ENCODE measurements around the gene CABCOCO1. TPM values are rescaled to one million over a fixed set of nuclear protein-coding genes. Genes with fewer than 3 reads are reported as not detected.
"Not testable (repeated sequence)": the region's sequence is repeated elsewhere in the genome, so short reads cannot be mapped to it uniquely, and the experiment has no call there.

The CABCOCO1 gene
- total RNA-seq, 1 donor from 2014 or later = not detected

DNA sequence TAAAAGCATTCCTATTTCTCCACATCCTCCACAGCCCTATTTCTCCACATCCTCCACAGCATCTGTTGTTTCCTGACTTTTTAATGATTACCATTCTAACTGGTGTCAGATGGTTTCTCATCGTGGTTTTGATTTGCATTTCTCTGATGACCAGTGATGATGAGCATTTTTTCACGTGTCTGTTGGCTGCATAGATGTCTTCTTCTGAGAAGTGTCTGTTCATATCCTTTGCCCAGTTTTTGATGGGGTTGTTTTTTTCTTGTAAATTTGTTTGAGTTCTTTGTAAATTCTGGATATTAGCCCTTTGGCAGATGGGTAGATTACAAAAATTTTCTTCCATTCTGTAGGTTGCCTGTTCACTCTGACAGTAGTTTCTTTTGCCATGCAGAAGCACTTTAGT, 49.4 kb downstream of the CABCOCO1 start:
- DNase-seq (ENCODE audit: low read depth in 2 of 2) = not testable (repeated sequence)

DNA sequence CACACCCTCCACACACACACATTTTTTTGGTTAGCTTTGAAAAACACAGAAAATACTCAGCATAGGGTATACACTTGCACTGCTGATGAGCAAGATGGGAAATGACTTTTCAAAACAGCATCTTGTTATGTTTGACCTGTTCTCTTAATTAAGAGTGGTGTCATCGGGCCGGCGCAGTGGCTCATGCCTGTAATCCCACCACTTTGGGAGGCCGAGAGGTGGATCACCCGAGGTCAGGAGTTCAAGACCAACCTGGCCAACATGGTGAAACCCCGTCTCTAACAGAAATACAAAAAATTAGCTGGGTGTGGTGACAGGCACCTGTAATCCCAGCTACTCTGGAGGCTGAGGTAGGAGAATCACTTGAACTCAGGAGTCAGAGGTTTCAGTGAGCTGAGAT, 56.7 kb downstream of the CABCOCO1 start:
- DNase-seq (ENCODE audit: low read depth in 2 of 2) = not testable (repeated sequence)

DNA sequence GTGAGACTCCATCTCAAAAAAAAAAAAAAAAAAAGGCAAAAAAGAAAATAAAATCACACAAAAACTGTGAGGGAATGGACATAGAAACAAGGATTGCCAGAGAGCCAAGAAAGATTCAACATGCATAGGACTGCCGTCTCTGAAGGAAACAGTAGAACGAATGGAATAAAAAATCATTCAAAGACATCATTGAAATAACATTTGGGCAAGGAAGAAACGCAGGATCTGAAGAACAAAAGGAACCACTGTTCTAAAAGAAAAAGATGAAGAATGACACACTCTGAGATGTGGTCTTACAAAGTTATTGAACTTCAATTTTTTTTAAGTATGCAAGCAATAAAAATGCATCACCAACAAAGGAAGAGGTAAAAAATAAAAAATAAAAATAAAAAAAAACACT, 57.2 kb downstream of the CABCOCO1 start:
- DNase-seq (ENCODE audit: low read depth in 2 of 2) = no peak

DNA sequence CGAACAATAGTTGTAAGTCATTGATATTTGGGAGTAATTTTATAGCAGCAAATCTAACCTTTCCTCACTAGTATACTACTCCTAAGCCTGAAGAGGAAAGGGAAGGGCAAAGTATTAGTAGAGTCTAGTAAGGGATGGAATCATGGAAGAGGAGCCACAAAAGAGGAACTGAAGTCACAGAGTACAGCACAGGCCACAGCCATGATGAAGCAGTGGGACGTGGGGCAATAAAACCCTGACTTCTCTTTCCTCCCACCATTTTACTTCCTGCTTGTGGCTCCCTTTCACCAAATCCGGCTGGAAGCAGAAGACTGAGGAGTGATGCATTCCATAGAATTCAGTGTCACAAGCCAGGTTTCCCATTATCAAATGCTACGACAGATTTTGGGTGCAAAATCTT, 58.7 kb downstream of the CABCOCO1 start:
- no peak for DNase-seq (ENCODE audit: low read depth in 2 of 2)

DNA sequence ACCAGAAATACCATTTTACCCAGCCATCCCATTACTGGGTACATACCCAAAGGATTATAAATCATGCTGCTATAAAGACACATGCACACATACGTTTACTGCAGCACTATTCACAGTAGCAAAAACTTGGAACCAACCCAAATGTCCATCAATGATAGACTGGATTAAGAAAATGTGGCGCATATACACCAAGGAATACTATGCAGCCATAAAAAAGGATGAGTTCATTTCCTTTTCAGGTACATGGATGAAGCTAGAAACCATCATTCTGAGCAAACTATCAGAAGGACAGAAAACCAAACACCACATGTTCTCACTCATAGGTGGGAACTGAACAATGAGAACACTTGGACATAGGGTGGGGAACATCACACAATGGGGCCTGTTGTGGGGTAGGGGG, 62.5 kb downstream of the CABCOCO1 start:
- DNase-seq (ENCODE audit: low read depth in 2 of 2) = not testable (repeated sequence)

DNA sequence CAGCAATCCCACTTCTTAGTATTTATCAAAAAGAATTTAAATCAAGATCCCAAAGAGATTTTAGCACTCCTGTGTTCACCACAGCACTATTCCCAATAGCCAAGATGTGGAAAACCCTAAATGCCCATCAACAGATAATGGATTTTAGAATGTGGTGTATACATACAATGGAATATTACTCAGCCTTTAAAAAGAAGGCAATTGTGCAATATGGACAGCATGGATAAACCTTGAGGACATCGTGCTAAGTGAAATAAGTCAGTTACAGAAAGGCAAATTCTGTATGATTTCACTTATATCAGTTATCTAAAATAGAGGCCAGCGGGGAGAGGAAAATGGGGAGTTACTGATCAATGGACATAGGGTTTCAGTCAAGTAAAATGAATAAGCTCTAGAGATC, 66.9 kb downstream of the CABCOCO1 start:
- DNase-seq (ENCODE audit: low read depth in 2 of 2) = no peak

DNA sequence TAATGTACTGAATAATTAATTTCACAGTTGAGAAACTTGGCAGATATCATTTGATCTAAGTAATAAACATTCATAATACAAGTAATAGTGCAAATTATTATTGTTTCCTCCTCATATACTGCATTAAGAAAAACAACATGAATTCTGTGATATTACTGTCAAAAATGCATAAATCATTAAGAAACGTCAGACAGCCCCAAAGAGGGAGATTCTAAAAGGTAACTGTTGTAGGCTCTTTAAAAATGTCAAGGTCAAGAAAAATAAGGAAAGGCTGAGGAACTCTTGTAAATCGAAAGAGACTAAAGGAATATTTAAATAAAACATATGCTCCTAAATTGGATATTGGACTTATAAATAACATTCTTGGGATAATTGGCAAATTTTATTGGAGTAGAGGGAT, 67.9 kb downstream of the CABCOCO1 start:
- no peak for DNase-seq (ENCODE audit: low read depth in 2 of 2)

DNA sequence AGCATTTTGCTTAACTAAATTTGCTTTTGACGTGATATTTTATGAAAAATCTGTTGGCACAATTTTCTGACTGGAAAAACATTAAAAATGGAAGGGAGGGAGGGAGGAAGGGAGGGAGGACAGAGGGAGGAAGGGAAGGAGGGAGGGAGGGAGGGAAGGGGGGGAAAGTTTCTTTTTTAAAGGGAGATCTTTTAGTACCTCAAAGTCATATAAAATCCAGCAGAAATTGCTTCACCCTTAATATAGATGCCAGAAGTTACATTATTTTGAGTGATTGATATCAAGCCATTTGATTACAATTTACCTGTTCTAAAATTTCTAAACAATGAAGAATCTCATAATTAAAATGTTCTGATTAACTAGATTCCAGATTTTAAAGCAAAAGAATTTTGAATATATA, 68.9 kb downstream of the CABCOCO1 start:
- DNase-seq (ENCODE audit: low read depth in 2 of 2) = no peak

DNA sequence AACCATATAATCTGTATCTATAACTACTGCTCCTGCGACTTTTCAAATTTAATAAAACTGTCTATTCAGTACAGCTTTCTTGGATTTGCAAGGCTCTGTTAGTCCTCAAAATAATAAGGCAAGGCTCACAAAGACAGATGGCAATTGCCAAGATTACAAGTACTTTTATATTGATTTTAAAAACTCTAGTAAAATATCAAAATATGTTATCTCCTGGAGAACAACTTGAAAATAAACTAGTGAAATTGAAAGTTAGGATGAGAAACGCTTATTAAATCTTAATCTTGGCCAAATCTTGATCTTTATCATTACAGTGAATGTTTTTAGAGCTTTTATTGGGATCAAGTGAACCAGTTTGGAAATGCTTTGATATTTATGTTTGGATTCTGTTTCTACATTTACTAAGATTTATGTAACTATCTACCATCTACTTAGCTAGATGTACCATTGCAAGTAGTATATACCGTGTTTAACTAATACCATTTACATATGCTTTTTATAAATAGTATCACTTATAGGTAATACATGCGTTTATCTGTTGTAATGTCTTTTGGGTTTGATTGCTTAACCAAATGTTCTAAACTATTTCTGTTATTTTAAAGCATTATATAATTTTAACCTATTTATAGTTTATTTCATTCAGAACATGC, 70.0 kb downstream of the CABCOCO1 start:
- no peak for DNase-seq (ENCODE audit: low read depth in 2 of 2)

DNA sequence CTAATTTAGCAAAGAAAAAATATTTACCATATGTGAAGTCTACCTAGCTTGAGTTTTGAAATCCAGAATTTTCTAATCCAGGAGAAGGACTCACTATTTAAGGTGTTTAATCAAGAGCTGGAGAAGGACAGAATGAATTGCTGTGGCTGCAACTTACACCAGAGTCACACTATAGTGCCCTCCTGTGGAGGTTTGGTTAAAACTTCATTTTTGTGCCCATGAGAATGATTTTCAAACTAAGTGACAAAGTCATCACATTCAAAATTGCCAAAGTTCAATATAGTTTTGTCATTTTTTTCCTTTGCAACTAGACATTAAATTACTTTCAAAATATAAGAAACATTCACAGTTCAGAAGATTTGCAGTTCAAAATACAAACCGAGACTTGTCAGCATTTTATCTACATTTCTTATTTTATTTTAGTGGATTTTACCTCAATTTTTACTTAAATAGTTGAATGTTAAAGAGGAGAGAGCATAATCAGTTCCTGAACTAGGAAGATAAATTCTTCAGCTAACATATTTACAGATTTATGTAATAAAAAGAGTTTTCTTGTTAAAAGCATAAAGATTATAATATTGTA, 70.7 kb downstream of the CABCOCO1 start:
- peak; percentile 43 to 65 for DNase-seq (ENCODE audit: low read depth in 2 of 2)

DNA sequence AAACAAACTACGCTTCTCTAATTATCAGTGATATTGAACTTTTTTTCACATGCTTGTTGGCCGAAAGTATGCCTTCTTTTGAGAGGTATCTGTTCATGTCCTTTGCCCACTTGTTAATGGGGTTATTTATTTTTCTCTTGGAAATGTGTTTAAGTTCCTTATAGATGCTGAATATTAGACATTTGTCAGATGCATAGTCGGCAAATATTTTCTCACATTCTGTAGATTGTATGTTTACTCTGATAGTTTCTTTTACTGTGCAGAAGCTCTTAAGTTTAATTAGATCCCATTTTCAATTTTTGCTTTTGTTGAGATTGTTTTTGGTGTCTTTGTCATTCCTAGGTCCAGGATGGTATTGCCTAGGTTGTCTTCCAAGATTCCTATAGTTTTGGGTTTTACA, 73.2 kb downstream of the CABCOCO1 start:
- DNase-seq (ENCODE audit: low read depth in 2 of 2) = no peak

DNA sequence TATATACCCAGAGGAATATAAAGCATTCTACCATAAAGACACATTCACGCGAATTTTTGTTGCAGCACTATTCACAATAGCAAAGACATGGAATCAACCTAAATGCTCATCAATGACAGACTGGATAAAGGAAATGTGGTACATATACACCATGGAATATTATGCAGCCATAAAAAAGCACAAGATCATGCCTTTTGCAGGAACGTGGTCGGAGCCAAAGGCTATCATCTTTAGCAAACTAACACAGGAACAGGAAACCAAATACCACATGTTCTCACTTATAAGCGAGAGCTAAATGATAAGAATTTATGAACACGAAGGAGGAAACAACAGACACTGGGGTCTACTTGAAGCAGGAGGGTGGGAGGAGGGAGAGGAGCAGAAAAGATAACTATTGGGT, 74.7 kb downstream of the CABCOCO1 start:
- not testable (repeated sequence) for DNase-seq (ENCODE audit: low read depth in 2 of 2)

DNA sequence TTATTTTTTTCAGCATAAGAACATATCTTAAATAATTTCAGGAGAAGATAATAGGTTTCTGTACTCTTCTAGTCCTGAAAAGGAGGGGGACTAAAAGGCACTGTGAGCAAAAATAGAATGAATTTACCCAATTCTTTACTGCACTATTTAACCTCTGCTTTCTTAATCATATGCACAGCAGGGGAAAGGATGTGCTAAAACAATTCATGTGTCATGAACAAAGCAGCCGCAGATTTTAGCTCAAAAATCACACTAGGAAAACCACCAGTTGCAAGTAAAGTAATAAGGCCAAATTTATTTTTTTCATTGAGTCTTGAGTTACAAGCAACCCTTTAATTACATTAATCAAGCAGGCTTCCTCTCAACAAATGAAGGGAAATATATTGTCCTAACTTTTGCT, 80.1 kb downstream of the CABCOCO1 start:
- no peak for DNase-seq (ENCODE audit: low read depth in 2 of 2)

DNA sequence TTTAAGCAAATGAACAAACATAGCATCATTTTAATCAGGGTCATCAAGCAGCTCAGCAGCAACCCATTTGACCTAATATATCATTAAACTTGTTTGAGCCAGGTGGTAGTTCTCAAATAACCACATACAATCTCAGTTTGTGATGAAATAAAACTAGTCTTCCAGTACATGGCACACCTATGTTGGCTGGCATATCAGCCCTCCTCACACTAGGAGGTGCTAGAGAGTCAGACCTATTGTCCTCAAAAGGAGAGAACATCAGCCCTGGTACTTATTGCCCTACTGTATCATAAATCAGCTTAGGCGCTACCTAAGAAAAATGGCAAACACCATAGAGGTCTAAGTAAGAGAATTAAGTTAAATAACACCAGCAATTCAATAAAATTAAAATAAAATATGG, 81.7 kb downstream of the CABCOCO1 start:
- DNase-seq (ENCODE audit: low read depth in 2 of 2) = no peak

DNA sequence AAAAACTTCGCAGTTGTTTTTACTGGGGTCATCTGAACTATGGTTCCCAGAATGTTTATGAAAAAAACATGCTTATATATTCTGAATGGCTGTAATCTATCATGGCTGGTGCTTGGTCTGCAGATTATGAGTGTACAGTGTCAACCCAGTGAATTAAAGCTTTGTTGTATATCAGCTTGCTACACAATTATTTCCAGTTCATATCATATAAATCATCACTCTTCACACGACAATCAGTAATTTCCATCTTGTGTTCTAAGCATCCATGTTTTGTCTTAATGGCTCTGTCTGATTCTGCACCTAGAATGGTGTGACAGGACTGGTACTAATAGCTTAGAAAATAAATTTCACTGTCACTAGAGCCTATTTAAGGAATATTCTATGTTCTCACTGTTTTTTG, 83.6 kb downstream of the CABCOCO1 start:
- DNase-seq (ENCODE audit: low read depth in 2 of 2) = no peak

DNA sequence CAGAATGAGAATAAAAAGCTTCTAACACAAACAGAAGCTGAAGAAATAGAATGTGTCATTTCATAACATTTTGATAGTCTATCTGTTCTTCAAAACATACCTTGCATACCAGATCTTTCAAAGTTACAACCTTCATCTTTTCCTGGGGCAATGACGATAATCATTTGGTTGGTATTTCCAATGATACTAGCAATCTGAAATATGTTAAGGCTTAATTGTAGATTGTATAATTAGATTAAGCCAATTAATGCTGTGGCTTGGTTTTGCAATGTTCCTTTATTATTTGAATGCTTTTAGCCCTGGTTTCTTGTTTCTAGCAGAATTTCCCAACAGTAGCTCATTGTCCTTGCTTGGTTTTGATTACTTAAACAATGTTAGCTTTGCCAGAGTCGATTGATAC, 84.6 kb downstream of the CABCOCO1 start:
- DNase-seq (ENCODE audit: low read depth in 2 of 2) = no peak

DNA sequence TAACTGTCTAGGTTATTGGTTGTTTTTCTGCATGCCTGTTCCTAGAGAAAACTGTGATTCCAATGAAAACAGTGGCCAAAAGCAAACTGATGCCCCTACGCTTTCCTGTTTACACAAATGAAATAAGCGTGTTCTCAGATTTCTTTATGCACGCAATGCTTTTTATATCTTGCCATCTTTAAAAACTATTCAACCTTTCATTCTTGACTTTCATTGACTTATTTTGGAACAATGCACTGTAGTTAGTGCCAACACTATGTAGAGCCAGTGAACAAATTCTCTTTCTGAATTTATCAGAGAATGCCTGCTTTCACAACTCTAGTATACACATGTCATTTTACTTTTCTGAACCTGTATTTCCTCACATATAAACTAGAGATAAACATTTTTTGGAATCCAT, 86.6 kb downstream of the CABCOCO1 start:
- peak; percentile 31 to 75 for DNase-seq (ENCODE audit: low read depth in 2 of 2)

DNA sequence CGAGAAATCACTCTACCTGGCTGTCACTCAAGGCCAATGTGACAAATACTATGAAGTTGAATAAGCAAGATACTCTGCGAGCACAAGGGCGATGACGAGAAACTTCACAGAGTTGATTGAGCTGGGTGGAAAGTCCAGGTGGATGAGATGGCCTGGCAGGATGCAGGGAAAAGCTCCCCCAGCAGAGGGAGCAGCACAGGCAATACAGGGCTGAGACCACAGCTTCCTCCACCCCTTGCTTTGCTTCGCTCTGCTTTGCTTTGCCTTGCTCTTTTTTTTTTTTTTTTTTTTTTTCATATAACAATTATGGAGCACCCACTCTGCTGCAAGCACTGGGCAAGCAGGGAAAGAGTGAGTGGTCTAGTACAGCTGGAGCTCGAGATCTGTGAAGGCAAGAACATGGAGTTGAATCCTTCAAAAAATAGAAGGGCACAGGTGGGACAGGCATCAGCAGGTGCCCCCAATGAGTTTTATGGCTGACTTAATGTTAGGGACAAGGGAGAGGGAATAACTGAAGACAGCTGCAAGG, 88.3 kb downstream of the CABCOCO1 start:
- DNase-seq (ENCODE audit: low read depth in 2 of 2) = peak; percentile 51 to 79

DNA sequence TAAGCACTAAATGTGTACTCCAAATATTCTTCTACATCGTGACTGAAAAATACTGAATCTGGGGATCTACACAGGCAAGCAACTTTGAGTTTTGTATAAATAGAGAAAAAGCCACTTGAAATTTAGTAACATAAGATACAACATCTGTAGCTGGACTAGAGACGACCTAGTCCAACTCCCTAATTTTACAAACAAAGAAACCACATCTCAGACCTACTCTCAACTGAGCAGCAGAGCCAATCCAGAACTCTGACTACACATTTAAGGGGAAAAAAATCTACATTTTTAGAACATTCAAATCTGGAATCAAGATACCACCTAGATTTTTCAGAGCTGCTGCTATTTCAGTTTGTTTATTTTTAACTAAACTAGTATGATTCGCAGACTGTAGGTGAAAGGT, 88.9 kb downstream of the CABCOCO1 start:
- no peak for DNase-seq (ENCODE audit: low read depth in 2 of 2)

DNA sequence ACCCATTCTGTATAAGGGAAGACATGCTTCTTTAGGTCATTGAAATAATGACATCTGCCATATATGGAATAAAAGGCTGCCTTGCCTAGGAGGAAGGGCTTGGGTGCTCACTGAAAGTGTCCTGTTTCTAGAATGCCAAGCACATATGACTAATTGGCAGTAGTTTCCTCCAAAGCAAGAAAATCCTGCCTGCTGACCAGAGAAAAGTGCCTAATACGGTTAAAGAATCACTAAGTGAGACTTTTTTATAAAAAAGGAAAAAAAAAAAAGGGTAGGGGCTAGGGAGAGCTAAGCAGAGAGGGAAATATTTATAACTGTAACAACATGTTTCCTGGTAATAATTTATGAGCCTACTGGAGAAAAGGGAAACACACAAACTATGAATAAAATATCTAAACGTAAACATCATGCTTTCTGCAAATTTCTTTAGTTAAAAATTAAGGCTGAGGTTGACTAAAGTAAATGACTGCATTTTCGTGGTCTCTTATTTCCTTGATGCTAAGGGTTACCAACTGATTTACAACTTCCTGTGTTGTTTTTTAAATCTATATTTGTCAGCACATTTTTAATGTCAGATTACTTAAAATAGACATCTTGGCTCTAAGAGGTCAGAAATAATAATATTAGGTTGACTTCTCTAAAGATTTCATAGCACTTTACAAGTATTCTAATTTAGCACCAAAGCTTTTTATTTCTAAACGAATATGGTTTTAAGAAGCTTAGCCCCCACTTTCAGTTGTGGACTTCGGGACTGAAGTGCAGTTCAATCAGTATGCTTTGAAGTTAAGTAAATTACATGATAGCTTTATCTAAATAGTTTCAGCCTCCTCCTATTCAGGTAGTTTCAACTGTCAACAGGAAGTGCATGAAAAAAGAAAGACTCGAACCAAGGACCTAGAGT, 89.6 kb downstream of the CABCOCO1 start:
- DNase-seq (ENCODE audit: low read depth in 2 of 2) = peak in 1 of 2 donors; percentile 64

DNA sequence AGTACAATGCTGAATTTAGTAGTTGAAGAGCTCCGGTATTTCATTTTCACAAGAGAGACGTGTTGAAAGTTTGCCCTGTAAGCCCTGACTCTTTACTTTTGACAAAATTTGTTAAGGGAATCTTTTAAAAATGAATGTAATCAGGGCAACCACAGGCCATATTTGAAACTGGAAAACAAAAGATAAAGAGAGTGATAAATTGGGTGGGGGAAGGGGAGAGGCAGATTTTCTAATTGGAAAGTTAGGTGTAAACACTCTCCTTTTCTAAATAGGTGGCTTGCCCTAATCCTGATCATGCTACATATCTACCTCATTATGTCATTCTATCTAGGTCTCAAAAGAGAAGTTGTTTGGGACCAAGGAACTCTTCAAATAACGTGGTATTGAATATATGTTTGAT, 90.7 kb downstream of the CABCOCO1 start:
- no peak for DNase-seq (ENCODE audit: low read depth in 2 of 2)
